Measurements from ENCODE around the gene NACC1.
"Not testable (repeated sequence)": the region's sequence is repeated elsewhere in the genome, so short reads cannot be mapped to it uniquely, and the experiment has no call there.

The NACC1 gene

DNA sequence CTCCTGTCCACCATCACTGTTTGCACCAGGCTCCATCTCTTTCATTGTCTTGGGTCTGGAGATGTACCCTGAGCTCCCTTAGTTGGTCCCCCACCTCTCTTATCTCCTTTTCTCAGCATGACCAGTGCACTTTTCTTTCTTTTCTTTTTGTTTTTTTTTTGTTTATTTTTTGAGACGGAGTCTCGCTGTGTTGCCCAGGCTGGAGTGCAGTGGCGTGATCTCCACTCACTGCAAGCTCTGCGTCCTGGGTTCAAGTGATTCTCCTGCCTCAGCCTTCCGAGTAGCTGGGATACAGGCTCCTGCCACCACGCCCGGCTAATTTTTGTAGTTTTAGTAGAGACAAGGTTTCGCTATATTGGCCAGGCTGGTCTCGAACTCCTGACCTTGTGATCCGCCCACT lies 60.2 kb downstream of the NACC1 start:
- H3K27ac ChIP-seq (ENCODE audit: low read depth, low read length); H3K36me3 ChIP-seq (ENCODE audit: control insufficient read depth, insufficient read depth, low read length); H3K9ac ChIP-seq (ENCODE audit: low read depth, low read length); H3K27me3 ChIP-seq (ENCODE audit: control insufficient read depth, insufficient read depth, low read length); H3K9me3 ChIP-seq (ENCODE audit: control insufficient read depth, insufficient read depth, low read length); H3K4me1 ChIP-seq (ENCODE audit: control insufficient read depth, insufficient read depth, low read length); H3K4me3 ChIP-seq (ENCODE audit: low read depth, low read length): not testable (repeated sequence)

DNA sequence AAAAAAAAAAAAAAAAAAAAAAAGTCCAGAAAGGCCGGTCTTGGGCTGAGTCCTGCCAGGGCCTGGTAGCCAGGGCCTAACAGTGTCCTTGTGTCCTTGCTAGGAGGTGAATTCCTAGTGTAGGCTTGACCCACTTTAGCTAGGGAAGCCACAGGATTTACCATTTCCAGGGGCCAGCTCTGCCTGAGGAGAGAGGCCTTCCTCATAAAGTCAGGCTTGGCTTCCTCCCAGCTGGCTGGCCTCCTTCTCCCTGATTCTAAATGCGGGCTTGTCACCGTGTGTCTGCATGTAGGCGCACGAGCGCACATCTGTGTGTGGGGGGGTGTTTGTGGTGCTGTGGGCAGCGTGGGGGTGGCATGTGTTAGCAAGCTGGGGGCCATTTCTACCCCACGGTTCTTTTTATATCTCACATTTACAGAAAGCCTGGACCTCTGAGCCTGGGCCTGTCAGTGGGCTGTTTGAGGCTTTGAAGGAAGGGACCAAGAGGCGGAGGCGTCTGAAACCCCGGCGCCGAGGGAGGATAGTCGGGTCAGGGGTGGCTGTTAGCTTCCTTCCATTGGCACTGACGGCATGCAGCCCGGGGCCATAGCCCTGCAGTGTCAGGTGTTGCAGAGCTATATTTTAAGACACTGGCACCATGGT lies 63.8 kb downstream of the NACC1 start:
- Histone ChIP-seq H3K9ac (ENCODE audit: low read depth, low read length) (no peak overlapping the region), H3K27me3 (ENCODE audit: control insufficient read depth, insufficient read depth, low read length) (no peaks in the 10 kb centered on the region), H3K4me3 (ENCODE audit: low read depth, low read length) (no peak overlapping the region), H3K9me3 (ENCODE audit: control insufficient read depth, insufficient read depth, low read length) (no peaks in the 10 kb centered on the region), H3K4me1 (ENCODE audit: control insufficient read depth, insufficient read depth, low read length) (no peaks in the 10 kb centered on the region), H3K27ac (ENCODE audit: low read depth, low read length) (no peak overlapping the region), H3K36me3 (ENCODE audit: control insufficient read depth, insufficient read depth, low read length) (no peaks in the 10 kb centered on the region)

DNA sequence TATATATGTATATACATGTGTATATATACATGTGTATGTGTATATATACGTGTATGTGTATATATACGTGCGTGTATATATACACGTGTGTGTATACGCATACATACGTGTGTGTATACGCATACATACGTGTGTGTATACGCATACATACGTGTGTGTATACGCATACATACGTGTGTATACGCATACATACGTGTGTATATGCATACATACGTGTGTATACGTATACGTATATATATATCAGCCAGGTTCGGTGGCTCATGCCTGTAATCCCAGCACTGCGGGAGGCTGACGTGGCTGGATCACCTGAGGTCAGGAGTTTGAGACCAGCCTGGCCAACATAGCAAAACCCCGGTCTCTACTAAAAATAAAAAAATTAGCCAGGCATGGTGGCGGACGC lies 66.9 kb downstream of the NACC1 start:
- H3K27me3 ChIP-seq (ENCODE audit: control insufficient read depth, insufficient read depth, low read length); H3K4me1 ChIP-seq (ENCODE audit: control insufficient read depth, insufficient read depth, low read length); H3K27ac ChIP-seq (ENCODE audit: low read depth, low read length); H3K4me3 ChIP-seq (ENCODE audit: low read depth, low read length); H3K9me3 ChIP-seq (ENCODE audit: control insufficient read depth, insufficient read depth, low read length); H3K9ac ChIP-seq (ENCODE audit: low read depth, low read length); H3K36me3 ChIP-seq (ENCODE audit: control insufficient read depth, insufficient read depth, low read length): not testable (repeated sequence)

DNA sequence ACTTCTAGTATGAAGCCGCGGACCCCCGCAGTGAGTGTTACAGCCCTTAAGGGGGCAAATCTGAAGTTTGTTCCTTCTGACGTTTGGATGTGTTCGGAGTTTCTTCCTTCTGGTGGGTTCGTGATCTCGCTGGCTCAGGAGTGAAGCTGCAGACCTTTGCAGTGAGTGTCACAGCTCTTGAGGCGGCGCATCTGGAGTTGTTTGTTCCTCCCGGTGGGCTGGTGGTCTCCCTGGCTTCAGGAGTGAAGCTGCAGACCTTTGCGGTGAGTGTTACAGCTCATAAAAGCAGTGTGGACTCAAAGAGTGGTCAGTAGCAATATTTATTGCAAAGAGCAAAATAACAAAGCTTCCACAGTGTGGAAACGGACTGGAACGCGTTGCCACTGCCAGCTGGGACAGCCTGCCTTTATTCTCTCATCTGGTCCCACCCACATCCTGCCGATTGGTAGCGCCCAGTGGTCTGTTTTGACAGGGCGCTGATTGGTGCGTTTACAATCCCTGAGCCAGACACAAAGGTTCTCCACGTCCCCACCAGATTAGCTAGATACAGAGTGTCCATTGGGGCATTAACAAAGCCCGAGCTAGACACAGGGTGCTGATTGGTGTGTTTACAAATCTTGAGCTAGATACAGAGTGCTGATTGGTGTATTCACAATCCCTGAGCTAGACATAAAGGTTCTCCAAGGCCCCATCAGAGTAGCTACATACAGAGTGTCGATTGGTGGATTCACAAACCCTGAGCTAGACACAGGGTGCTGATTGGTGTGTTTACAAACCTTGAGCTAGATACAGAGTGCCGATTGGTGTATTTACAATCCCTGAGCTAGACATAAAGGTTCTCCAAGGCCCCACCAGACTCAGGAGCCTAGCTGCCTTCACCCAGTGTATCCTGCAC lies 67.9 kb downstream of the NACC1 start:
- not testable (repeated sequence) for H3K4me1 ChIP-seq (ENCODE audit: control insufficient read depth, insufficient read depth, low read length); H3K27ac ChIP-seq (ENCODE audit: low read depth, low read length)

DNA sequence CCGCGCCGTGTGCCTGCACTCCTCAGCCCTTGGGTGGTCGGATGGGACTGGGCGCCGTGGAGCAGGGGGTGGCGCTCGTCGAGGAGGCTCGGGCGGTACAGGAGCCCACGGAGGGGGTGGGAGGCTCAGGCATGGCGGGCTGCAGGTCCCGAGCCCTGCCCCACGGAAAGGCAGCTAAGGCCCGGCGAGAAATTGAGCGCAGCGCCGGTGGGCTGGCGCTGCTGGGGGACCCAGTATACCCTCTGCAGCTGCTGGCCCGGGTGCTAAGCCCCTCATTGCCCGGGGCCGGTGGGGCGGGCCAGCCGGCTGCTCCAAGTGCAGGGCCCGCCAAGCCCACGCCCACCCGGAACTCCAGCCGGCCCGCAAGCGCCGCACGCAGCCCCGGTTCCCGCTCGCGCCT lies 68.6 kb downstream of the NACC1 start:
- H3K9ac ChIP-seq (ENCODE audit: low read depth, low read length); H3K27me3 ChIP-seq (ENCODE audit: control insufficient read depth, insufficient read depth, low read length); H3K36me3 ChIP-seq (ENCODE audit: control insufficient read depth, insufficient read depth, low read length); H3K4me3 ChIP-seq (ENCODE audit: low read depth, low read length); H3K9me3 ChIP-seq (ENCODE audit: control insufficient read depth, insufficient read depth, low read length); H3K27ac ChIP-seq (ENCODE audit: low read depth, low read length); H3K4me1 ChIP-seq (ENCODE audit: control insufficient read depth, insufficient read depth, low read length): not testable (repeated sequence)

More for the DNA sequence above, 67.9 kb downstream of the NACC1 start:
- not testable (repeated sequence) for H3K9ac ChIP-seq (ENCODE audit: low read depth, low read length); H3K27me3 ChIP-seq (ENCODE audit: control insufficient read depth, insufficient read depth, low read length); H3K36me3 ChIP-seq (ENCODE audit: control insufficient read depth, insufficient read depth, low read length); H3K4me3 ChIP-seq (ENCODE audit: low read depth, low read length); H3K9me3 ChIP-seq (ENCODE audit: control insufficient read depth, insufficient read depth, low read length)

DNA sequence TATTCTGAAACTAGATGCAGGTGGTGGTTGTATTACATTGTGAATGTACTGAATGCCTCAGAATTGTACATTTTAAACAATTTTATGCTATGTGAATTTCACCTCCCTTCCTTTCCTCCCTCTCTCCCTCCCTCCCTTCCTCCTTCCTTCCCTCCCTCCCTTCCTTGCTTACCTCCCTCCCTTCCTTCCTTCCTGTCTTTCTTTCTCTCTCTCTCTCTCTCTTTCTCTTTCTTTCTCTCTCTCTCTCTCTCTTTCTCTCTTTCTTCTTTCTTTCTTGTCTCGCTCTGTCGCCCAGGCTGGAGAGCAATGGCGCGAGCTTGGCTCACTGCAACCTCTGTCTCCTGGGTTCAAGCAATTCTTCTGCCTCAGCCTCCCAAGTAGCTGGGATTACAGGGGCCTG lies 69.4 kb downstream of the NACC1 start:
- Histone ChIP-seq H3K27ac (ENCODE audit: low read depth, low read length) (no peak overlapping the region), H3K4me3 (ENCODE audit: low read depth, low read length) (no peak overlapping the region), H3K27me3 (ENCODE audit: control insufficient read depth, insufficient read depth, low read length) (no peaks in the 10 kb centered on the region), H3K36me3 (ENCODE audit: control insufficient read depth, insufficient read depth, low read length) (no peaks in the 10 kb centered on the region), H3K9ac (ENCODE audit: low read depth, low read length) (no peak overlapping the region), H3K4me1 (ENCODE audit: control insufficient read depth, insufficient read depth, low read length) (no peaks in the 10 kb centered on the region), H3K9me3 (ENCODE audit: control insufficient read depth, insufficient read depth, low read length) (no peaks in the 10 kb centered on the region)

DNA sequence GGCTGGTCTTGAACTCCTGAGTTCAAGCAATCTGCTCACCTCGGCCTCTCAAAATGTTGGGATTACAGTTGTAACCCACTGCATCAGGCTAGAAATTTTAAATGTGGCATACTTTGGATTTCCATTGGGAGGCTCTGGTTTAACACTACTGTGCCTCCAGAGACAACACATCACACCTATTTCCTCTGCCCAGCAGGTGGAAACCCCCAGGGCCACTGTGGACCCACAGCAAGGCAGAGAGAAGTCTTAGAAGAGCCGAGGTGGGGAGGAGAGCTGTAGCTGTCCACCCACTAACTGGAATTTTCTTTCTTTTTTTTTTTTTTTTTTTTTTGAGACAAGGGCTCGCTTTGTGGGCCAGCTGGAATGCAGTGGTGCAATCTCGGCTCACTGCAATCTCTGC lies 71.5 kb downstream of the NACC1 start:
- Histone ChIP-seq H3K27ac (ENCODE audit: low read depth, low read length) (no peak overlapping the region), H3K27me3 (ENCODE audit: control insufficient read depth, insufficient read depth, low read length) (no peaks in the 10 kb centered on the region), H3K4me1 (ENCODE audit: control insufficient read depth, insufficient read depth, low read length) (no peaks in the 10 kb centered on the region), H3K36me3 (ENCODE audit: control insufficient read depth, insufficient read depth, low read length) (no peaks in the 10 kb centered on the region), H3K4me3 (ENCODE audit: low read depth, low read length) (no peak overlapping the region), H3K9me3 (ENCODE audit: control insufficient read depth, insufficient read depth, low read length) (no peaks in the 10 kb centered on the region), H3K9ac (ENCODE audit: low read depth, low read length) (no peak overlapping the region)

Measured in HUES48 (cell line).